ENCODE results near the gene SNTA1. TPM values are rescaled to one million over a fixed set of nuclear protein-coding genes. Genes with fewer than 3 reads are reported as not detected.
A peak's percentile ranks its signal among the peaks of the same experiment; 100 is the strongest.

Gene SNTA1
- total and polyA plus RNA-seq, 2 of the 13 experiments (the other 11 are each of a cell fraction or from before 2014, with no cell fraction given): 16.4 to 18.3 TPM

DNA sequence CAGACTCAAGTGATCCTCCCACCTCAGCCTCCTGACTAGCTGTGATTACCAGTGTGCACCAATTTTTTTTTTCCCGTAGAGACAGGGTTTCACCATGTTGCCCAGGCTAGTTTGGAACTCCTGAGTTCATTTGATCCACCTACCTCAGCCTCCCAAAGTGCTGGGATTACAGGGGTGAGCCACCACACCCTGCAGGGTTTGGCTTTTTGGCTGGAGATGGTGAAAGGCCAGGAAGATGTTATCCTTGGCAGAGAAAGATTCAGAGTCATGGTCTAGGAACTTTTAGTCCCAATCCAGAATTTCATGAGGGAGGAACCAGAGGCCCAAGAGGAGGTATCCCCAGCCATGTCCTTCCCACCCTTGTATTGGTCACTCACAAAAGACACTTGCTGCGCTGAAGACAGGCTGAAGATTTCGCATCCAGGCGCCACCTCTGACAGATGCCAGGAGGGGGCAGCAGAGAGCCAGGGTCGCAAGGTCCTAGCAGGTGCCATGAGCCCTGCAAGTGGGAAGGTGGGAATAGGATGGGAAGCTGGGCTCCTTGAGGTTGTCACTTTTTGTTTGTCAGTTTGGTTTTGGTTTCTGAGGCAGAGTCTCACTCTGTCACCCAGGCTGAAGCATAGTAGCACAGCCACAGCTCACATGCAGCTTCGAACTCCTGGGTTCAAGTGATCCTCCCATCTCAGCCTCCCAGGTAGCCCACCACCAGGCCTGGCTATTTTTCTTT lies 13.5 kb upstream of the SNTA1 start (continued):
- TF ChIP-seq ZNF883 (CRISPR knock-in tag; IDR thresholded peaks at IDR 0.05; ENCODE audit: not compliant biosample characterization): peak; percentile 84
- TF ChIP-seq, protein P1, sequence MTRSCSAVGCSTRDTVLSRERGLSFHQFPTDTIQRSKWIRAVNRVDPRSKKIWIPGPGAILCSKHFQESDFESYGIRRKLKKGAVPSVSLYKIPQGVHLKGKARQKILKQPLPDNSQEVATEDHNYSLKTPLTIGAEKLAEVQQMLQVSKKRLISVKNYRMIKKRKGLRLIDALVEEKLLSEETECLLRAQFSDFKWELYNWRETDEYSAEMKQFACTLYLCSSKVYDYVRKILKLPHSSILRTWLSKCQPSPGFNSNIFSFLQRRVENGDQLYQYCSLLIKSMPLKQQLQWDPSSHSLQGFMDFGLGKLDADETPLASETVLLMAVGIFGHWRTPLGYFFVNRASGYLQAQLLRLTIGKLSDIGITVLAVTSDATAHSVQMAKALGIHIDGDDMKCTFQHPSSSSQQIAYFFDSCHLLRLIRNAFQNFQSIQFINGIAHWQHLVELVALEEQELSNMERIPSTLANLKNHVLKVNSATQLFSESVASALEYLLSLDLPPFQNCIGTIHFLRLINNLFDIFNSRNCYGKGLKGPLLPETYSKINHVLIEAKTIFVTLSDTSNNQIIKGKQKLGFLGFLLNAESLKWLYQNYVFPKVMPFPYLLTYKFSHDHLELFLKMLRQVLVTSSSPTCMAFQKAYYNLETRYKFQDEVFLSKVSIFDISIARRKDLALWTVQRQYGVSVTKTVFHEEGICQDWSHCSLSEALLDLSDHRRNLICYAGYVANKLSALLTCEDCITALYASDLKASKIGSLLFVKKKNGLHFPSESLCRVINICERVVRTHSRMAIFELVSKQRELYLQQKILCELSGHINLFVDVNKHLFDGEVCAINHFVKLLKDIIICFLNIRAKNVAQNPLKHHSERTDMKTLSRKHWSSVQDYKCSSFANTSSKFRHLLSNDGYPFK (CRISPR knock-in tag; IDR thresholded peaks at IDR 0.05; ENCODE audit: borderline replicate concordance): peak; percentile 58; the same call in 1 of the 2 replicates
- TF ChIP-seq TEAD3 (CRISPR knock-in tag; optimal IDR thresholded peaks at IDR 0.05; ENCODE audit: borderline replicate concordance): peak; percentile 86
- TF ChIP-seq, protein P2, sequence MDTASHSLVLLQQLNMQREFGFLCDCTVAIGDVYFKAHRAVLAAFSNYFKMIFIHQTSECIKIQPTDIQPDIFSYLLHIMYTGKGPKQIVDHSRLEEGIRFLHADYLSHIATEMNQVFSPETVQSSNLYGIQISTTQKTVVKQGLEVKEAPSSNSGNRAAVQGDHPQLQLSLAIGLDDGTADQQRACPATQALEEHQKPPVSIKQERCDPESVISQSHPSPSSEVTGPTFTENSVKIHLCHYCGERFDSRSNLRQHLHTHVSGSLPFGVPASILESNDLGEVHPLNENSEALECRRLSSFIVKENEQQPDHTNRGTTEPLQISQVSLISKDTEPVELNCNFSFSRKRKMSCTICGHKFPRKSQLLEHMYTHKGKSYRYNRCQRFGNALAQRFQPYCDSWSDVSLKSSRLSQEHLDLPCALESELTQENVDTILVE (CRISPR knock-in tag; IDR thresholded peaks at IDR 0.05): peak; percentile 82
- TF ChIP-seq ETV5 (CRISPR knock-in tag; IDR thresholded peaks at IDR 0.05; ENCODE audit: borderline replicate concordance): peak; percentile 36; the same call in 1 of the 2 replicates
- peak; percentile 59; the same call in 1 of the 2 replicates for TF ChIP-seq ZNF124 (CRISPR knock-in tag; IDR thresholded peaks at IDR 0.05)
- TF ChIP-seq, protein P3, sequence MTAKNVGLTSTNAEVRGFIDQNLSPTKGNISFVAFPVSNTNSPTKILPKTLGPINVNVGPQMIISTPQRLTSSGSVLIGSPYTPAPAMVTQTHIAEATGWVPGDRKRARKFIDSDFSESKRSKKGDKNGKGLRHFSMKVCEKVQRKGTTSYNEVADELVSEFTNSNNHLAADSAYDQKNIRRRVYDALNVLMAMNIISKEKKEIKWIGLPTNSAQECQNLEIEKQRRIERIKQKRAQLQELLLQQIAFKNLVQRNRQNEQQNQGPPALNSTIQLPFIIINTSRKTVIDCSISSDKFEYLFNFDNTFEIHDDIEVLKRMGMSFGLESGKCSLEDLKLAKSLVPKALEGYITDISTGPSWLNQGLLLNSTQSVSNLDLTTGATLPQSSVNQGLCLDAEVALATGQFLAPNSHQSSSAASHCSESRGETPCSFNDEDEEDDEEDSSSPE (CRISPR knock-in tag; IDR thresholded peaks at IDR 0.05): peak; percentile 45; the same call in 1 of the 2 replicates
- TF ChIP-seq, protein P4, sequence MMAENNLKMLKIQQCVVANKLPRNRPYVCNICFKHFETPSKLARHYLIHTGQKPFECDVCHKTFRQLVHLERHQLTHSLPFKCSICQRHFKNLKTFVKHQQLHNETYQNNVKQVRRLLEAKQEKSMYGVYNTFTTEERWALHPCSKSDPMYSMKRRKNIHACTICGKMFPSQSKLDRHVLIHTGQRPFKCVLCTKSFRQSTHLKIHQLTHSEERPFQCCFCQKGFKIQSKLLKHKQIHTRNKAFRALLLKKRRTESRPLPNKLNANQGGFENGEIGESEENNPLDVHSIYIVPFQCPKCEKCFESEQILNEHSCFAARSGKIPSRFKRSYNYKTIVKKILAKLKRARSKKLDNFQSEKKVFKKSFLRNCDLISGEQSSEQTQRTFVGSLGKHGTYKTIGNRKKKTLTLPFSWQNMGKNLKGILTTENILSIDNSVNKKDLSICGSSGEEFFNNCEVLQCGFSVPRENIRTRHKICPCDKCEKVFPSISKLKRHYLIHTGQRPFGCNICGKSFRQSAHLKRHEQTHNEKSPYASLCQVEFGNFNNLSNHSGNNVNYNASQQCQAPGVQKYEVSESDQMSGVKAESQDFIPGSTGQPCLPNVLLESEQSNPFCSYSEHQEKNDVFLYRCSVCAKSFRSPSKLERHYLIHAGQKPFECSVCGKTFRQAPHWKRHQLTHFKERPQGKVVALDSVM (CRISPR knock-in tag; IDR thresholded peaks at IDR 0.05): peak; percentile 40; the same call in 1 of the 2 replicates
- 0 out of 2 replicates have a peak, but pooled peaks have one; percentile 28 for TF ChIP-seq ZNF160 (CRISPR knock-in tag; IDR thresholded peaks at IDR 0.05)
- TF ChIP-seq, protein P5, sequence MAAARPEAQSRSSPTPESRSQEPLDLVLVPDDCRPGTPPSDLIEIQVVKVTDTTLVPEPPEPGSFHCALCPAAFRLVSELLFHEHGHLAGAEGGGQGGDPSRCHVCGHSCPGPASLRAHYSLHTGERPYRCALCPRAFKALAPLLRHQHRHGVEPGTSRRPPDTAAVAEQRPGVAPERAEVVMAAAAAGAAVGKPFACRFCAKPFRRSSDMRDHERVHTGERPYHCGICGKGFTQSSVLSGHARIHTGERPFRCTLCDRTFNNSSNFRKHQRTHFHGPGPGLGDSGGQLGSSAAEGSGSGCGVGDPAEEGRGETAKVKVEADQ (CRISPR knock-in tag; IDR thresholded peaks at IDR 0.05; ENCODE audit: borderline replicate concordance): 0 out of 2 replicates have a peak, but pooled peaks have one; percentile 56
- TF ChIP-seq, protein P6, sequence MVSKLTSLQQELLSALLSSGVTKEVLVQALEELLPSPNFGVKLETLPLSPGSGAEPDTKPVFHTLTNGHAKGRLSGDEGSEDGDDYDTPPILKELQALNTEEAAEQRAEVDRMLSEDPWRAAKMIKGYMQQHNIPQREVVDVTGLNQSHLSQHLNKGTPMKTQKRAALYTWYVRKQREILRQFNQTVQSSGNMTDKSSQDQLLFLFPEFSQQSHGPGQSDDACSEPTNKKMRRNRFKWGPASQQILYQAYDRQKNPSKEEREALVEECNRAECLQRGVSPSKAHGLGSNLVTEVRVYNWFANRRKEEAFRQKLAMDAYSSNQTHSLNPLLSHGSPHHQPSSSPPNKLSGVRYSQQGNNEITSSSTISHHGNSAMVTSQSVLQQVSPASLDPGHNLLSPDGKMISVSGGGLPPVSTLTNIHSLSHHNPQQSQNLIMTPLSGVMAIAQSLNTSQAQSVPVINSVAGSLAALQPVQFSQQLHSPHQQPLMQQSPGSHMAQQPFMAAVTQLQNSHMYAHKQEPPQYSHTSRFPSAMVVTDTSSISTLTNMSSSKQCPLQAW (CRISPR knock-in tag; IDR thresholded peaks at IDR 0.05): peak; percentile 68; the same call in 1 of the 2 replicates
- TF ChIP-seq STAG1 (CRISPR knock-in tag; IDR thresholded peaks at IDR 0.05): peak; percentile 100
- 0 out of 2 replicates have a peak, but pooled peaks have one; percentile 23 for TF ChIP-seq CBFB (CRISPR knock-in tag; IDR thresholded peaks at IDR 0.05)
- 0 out of 2 replicates have a peak, but pooled peaks have one; percentile 25 for TF ChIP-seq YEATS4 (CRISPR knock-in tag; IDR thresholded peaks at IDR 0.05; ENCODE audit: borderline replicate concordance)
- TF ChIP-seq, protein P7, sequence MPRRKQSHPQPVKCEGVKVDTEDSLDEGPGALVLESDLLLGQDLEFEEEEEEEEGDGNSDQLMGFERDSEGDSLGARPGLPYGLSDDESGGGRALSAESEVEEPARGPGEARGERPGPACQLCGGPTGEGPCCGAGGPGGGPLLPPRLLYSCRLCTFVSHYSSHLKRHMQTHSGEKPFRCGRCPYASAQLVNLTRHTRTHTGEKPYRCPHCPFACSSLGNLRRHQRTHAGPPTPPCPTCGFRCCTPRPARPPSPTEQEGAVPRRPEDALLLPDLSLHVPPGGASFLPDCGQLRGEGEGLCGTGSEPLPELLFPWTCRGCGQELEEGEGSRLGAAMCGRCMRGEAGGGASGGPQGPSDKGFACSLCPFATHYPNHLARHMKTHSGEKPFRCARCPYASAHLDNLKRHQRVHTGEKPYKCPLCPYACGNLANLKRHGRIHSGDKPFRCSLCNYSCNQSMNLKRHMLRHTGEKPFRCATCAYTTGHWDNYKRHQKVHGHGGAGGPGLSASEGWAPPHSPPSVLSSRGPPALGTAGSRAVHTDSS (CRISPR knock-in tag; conservative IDR thresholded peaks at IDR 0.05): peak; percentile 37; the same call in 1 of the 2 replicates
